IMR-90 (cell line): ENCODE measurements around the gene LAG3. TPM values are rescaled to one million over a fixed set of nuclear protein-coding genes. Genes with fewer than 3 reads are reported as not detected.

Source experiments
- ATAC-seq: fragments of 200-7000 bp; cut with Tn5 transposase; 2 replicates; pipeline ENCODE4 v1.9.1; 2020; ENCODE audit warnings: low read depth, mild to moderate bottlenecking, moderate library complexity
- BruUV-seq: library from RNA; stranded (reverse); fragments of 400-500 nt; replicated peaks from 2 replicates; lab custom pipeline; 2021; lab: Mats Ljungman, UMichigan
- CTCF ChIA-PET: fragments of 300-600 bp; formaldehyde crosslinking; extraction: SDS; loops from one replicate; lab custom pipeline; 2021; ENCODE audit warnings: antibody characterized with exemption; lab: Yijun Ruan, JAX
- POLR2A ChIA-PET: fragments of 300-600 bp; sonication (Branson Sonifier 250); formaldehyde crosslinking; loops from one replicate; lab custom pipeline; 2022; ENCODE audit warnings: antibody characterized with exemption; ENCODE audit not compliant: unreplicated experiment; lab: Charles Lee
- DNase-seq: peaks from one replicate; pipeline ENCODE4 v3.0.0; 2013
- H2AFZ ChIP-seq: replicated peaks from 2 replicates; pipeline ENCODE3; 2013; ENCODE audit warnings: low read length, mild to moderate bottlenecking; ENCODE audit not compliant: poor library complexity
- H2AK5ac ChIP-seq: 2 replicates; pipeline ENCODE4 v1.6.1; 2013; ENCODE audit warnings: low read depth, low read length, inconsistent platforms
- H2AK9ac ChIP-seq: replicated peaks from 2 replicates; pipeline ENCODE3; 2013; ENCODE audit warnings: mild to moderate bottlenecking, low read depth, low read length, moderate library complexity; ENCODE audit not compliant: poor library complexity
- H2BK120ac ChIP-seq: 2 replicates; pipeline ENCODE4 v1.6.1; 2013; ENCODE audit warnings: low read depth, low read length, inconsistent platforms
- H2BK15ac ChIP-seq: 3 replicates; pipeline ENCODE4 v1.6.1; 2013; ENCODE audit warnings: low read depth, low read length, inconsistent platforms
- H2BK20ac ChIP-seq: 2 replicates; pipeline ENCODE4 v1.6.1; 2013; ENCODE audit warnings: low read depth, mild to moderate bottlenecking, inconsistent platforms, low read length, moderate library complexity
- H2BK5ac ChIP-seq: 2 replicates; pipeline ENCODE4 v1.6.1; 2013; ENCODE audit warnings: mild to moderate bottlenecking, low read depth, low read length, inconsistent platforms; ENCODE audit not compliant: poor library complexity, severe bottlenecking
- H3K14ac ChIP-seq: replicated peaks from 2 replicates; pipeline ENCODE4 v1.6.1; 2013; ENCODE audit warnings: low read depth, low read length, inconsistent platforms
- H3K18ac ChIP-seq: 2 replicates; pipeline ENCODE4 v1.6.1; 2013; ENCODE audit warnings: low read depth, low read length, control low read depth
- H3K23ac ChIP-seq: 2 replicates; pipeline ENCODE4 v1.6.1; 2013; ENCODE audit warnings: low read depth, low read length, inconsistent platforms
- H3K27ac ChIP-seq: 2 replicates; pipeline ENCODE4 v1.5.1; 2013; ENCODE audit warnings: mild to moderate bottlenecking, control low read depth, low read length; ENCODE audit not compliant: insufficient read depth
- H3K27me3 ChIP-seq: 2 replicates; pipeline ENCODE4 v1.6.1; 2013; ENCODE audit warnings: low read length; ENCODE audit not compliant: control insufficient read depth, insufficient read depth
- H3K36me3 ChIP-seq: 2 replicates; pipeline ENCODE4 v1.6.1; 2013; ENCODE audit warnings: low read length, mixed read lengths; ENCODE audit not compliant: control insufficient read depth, insufficient read depth
- H3K4ac ChIP-seq: 2 replicates; pipeline ENCODE4 v1.6.1; 2013; ENCODE audit warnings: low read depth, low read length, inconsistent platforms
- H3K4me1 ChIP-seq: 2 replicates; pipeline ENCODE4 v1.6.1; 2013; ENCODE audit warnings: low read length, mixed read lengths; ENCODE audit not compliant: control insufficient read depth, insufficient read depth
- H3K4me2 ChIP-seq: 2 replicates; pipeline ENCODE4 v1.6.1; 2013; ENCODE audit warnings: low read depth, mild to moderate bottlenecking, control low read depth, low read length, moderate library complexity
- H3K4me3 ChIP-seq: 2 replicates; pipeline ENCODE4 v1.5.1; 2013; ENCODE audit warnings: low read depth, mild to moderate bottlenecking, control low read depth, low read length, moderate library complexity; ENCODE audit not compliant: insufficient read depth
- H3K56ac ChIP-seq: 2 replicates; pipeline ENCODE4 v1.6.1; 2013; ENCODE audit warnings: low read length, inconsistent platforms; ENCODE audit not compliant: insufficient read depth; ENCODE audit errors: extremely low read depth
- H3K79me1 ChIP-seq, 2 experiments: 2 replicates each; pipeline ENCODE4 v1.6.1; 2013; ENCODE audit warnings: low read length in 2 of 2, inconsistent platforms in 1 of 2, low read depth in 1 of 2
- H3K9ac ChIP-seq: 2 replicates; pipeline ENCODE4 v1.6.1; 2013; ENCODE audit warnings: low read depth, low read length, control low read depth
- H3K9me1 ChIP-seq: 2 replicates; pipeline ENCODE4 v1.6.1; 2013; ENCODE audit warnings: low read length, inconsistent platforms; ENCODE audit not compliant: insufficient read depth
- H3K9me3 ChIP-seq: 2 replicates; pipeline ENCODE4 v1.6.1; 2013; ENCODE audit warnings: low read length; ENCODE audit not compliant: control insufficient read depth, insufficient read depth
- H4K20me1 ChIP-seq: 2 replicates; pipeline ENCODE4 v1.6.1; 2013; ENCODE audit warnings: low read length, inconsistent platforms; ENCODE audit not compliant: insufficient read depth
- H4K5ac ChIP-seq: 2 replicates; pipeline ENCODE4 v1.6.1; 2013; ENCODE audit warnings: mild to moderate bottlenecking, low read depth, low read length, control low read depth
- H4K8ac ChIP-seq, 2 experiments: 2 replicates each; pipeline ENCODE4 v1.6.1; 2013; ENCODE audit warnings: low read depth in 2 of 2, low read length in 2 of 2, control low read depth in 1 of 2, inconsistent platforms in 1 of 2
- H4K91ac ChIP-seq: 2 replicates; pipeline ENCODE4 v1.6.1; 2013; ENCODE audit warnings: low read depth, low read length, inconsistent platforms; ENCODE audit not compliant: insufficient read depth
- CEBPB ChIP-seq: IDR thresholded peaks from 2 replicates; pipeline ENCODE4 v1.6.1; 2012; ENCODE audit warnings: low read depth, low read length, improper control_type of control experiment
- CHD1 ChIP-seq: IDR thresholded peaks from 2 replicates; pipeline ENCODE4 v1.6.1; 2012; ENCODE audit warnings: low read depth, low read length, improper control_type of control experiment
- CTCF ChIP-seq: conservative IDR thresholded peaks from 2 replicates; pipeline ENCODE4 v1.5.1; 2012; ENCODE audit warnings: mild to moderate bottlenecking, low read depth, low read length, improper control_type of control experiment
- ELK1 ChIP-seq: fragments of 150-350 bp; IDR thresholded peaks from 2 replicates; pipeline ENCODE4 v1.6.1; 2016; ENCODE audit warnings: low read depth, mild to moderate bottlenecking, low read length, moderate library complexity, borderline replicate concordance
- FOS ChIP-seq: fragments of 150-350 bp; IDR thresholded peaks from 2 replicates; pipeline ENCODE4 v1.6.1; 2016; ENCODE audit warnings: low read depth, low read length
- POLR2A ChIP-seq: IDR thresholded peaks from 2 replicates; pipeline ENCODE4 v1.6.1; 2012; ENCODE audit warnings: mild to moderate bottlenecking, low read depth, low read length
- RAD21 ChIP-seq: IDR thresholded peaks from 2 replicates; pipeline ENCODE4 v1.6.1; 2012; ENCODE audit warnings: low read length, improper control_type of control experiment
- SMC3 ChIP-seq: fragments of 150-350 bp; IDR thresholded peaks from 2 replicates; pipeline ENCODE4 v1.6.1; 2016; ENCODE audit warnings: low read depth, mild to moderate bottlenecking, antibody characterized with exemption, low read length, moderate library complexity
- WGBS, 2 experiments: methylation state at CpG; one replicate each; pipeline versions ENCODE4 v1.1.5 to v1.1.7; 2013; ENCODE audit warnings: missing lambda C conversion rate in 2 of 2; ENCODE audit not compliant: insufficient read length in 1 of 2; ENCODE audit errors: extremely low coverage in 2 of 2; 5-methylcytosine and 5-hydroxymethylcytosine counted together
- dilution Hi-C: fragments of 300-500 bp; cut with HindIII; formaldehyde crosslinking; loops from one replicate; pipeline ENCODE4 v1.14.3; 2018; ENCODE audit warnings: low sequenced_read_pairs; ENCODE audit not compliant: unreplicated experiment
- in situ Hi-C: fragments of 300-500 bp; cut with MboI; formaldehyde crosslinking; loops from 3 replicates; pipeline ENCODE4 v1.14.3; 2019; ENCODE audit warnings: low sequenced_read_pairs, inconsistent platforms, mixed read lengths
- intact Hi-C: fragments of 100-400 bp; cut with micrococcal nuclease; formaldehyde crosslinking; loops from 2 replicates; pipeline ENCODE4 v1.10.0; 2022
- polyA plus RNA-seq, 3 experiments: library from polyadenylated mRNA; depleted of rRNA; stranded (reverse); fragments of >200 nt; gene quantifications; 2 replicates each; pipeline ENCODE4 v1.2.3, GENCODE V29; 2012; ENCODE audit warnings: low replicate concordance in 1 of 3
- total RNA-seq: library from RNA; depleted of rRNA; stranded (reverse); fragments of >200 nt; gene quantifications from 2 replicates; pipeline ENCODE4 v1.2.3, GENCODE V29; 2012

The LAG3 gene
- total and polyA plus RNA-seq, 2 of the 4 experiments (the other 2 are of a cell fraction) = 0.41 TPM; not detected in 1

GRCh38 chr12:6725350-6725749 lies 47.0 kb upstream of the LAG3 start:
- Histone ChIP-seq H3K4ac (no peak overlapping the region), H3K14ac (no peak overlapping the region), H2BK20ac (no peak overlapping the region), H3K79me1 (peaks cover 25 to 39% of the 10 kb centered on the region in 2 experiments), H4K5ac (no peak overlapping the region), H4K20me1 (no peaks in the 10 kb centered on the region), H3K18ac (no peak overlapping the region), H3K4me2 (no peak overlapping the region), H2AK9ac (no peak overlapping the region), H3K27me3 (no peaks in the 10 kb centered on the region), H2AFZ (no peak overlapping the region), H3K9me1 (peaks cover 2% of the 10 kb centered on the region; the same call in 1 of the 2 replicates), H2BK120ac (no peak overlapping the region), H3K23ac (no peak overlapping the region), H3K56ac (no peak overlapping the region), H4K8ac (no peak overlapping the region), H2BK5ac (no peak overlapping the region), H3K9ac (no peak overlapping the region), H3K9me3 (no peaks in the 10 kb centered on the region), H3K4me1 (0 out of 2 replicates have a peak, but pooled peaks cover 2% of the 10 kb centered on the region), H4K91ac (no peak overlapping the region), H2BK15ac (no peak overlapping the region), H3K36me3 (peaks cover 28% of the 10 kb centered on the region), H3K27ac (no peak overlapping the region), H3K4me3 (no peak overlapping the region), H2AK5ac (no peak overlapping the region)
- dilution Hi-C loops (no loop called here), intact Hi-C loops (no loop called here), in situ Hi-C loops (no loop called here)
- ChIA-PET POLR2A (no interaction called here), CTCF (no interaction called here)
- WGBS, 2 experiments = 100% methylated on average over 1 of the region's 7 CpGs; no CpG with 5 or more reads in 1 of the 2 experiments
- DNase-seq (no peak), ATAC-seq (no peak)
- BruUV-seq = no TSS peak
- TF ChIP-seq CEBPB (no peak), ELK1 (no peak), CHD1 (no peak), FOS (no peak), CTCF (no peak), RAD21 (no peak), POLR2A (no peak), SMC3 (no peak)
